NCI-H1417 (cell line): ENCODE measurements around the gene TWSG1.
"Not testable (repeated sequence)": the region's sequence is repeated elsewhere in the genome, so short reads cannot be mapped to it uniquely, and the experiment has no call there.

Source experiments
- DNase-seq, 3 experiments: peaks; one replicate each; lab custom pipeline; 2025; lab: John Stamatoyannopoulos, UW

TWSG1 gene

DNA sequence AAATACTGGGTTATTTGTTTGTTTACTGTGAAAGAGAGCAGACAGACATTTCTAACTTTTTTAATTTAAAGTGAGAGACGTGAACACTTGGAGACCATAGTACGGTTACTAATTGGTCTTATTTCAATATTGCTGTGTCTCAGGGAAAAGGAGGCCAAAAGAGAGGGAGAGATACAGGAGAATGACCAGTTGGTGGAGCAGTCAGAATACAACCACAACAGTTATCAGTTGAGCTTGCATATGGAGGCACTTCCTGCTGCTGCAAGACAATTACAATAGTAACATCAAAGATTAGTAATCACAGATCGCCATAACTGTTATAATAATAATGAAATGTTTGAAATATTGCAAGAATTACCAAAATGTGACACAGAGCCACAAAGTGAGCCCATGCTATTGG lies 58.2 kb downstream of the TWSG1 start:
- DNase-seq: no peak

DNA sequence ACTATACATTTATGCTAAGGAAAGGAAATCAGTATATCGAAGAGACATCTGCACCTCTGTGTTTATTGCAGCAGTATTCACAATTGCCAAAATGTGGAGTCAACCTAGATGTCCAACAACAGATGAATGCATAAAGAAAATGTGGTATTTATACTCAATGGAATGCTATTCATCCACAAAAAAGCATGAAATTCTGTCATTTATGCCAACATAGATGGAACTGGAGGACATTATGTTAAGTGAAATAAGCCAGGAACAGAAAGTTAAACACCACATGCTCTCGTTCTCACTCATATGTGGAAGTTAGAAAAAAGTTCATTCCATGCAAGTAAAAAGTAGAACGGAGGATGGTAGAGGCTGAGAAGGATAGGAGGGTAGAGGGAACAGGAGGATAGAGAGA lies 59.5 kb downstream of the TWSG1 start:
- no peak for DNase-seq

DNA sequence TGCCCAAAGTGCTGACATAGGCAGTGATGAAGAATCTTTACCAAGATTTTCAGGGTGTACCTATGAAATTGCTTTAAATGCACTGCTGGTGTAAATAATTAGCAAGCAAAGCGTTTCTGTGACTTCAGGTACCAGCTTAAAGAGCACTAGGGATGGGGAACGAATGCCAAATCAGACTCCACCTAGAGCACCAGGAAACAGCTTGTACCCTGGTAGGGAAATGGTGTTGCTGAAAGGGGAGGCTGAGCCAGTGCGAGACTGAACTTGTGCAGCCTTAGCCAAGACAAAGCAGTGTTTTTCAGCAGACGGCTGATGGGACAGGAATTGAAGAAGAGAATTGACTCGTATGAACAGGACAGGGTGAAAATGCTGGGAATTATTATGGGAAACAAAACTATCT lies 65.6 kb downstream of the TWSG1 start:
- DNase-seq: no peak

DNA sequence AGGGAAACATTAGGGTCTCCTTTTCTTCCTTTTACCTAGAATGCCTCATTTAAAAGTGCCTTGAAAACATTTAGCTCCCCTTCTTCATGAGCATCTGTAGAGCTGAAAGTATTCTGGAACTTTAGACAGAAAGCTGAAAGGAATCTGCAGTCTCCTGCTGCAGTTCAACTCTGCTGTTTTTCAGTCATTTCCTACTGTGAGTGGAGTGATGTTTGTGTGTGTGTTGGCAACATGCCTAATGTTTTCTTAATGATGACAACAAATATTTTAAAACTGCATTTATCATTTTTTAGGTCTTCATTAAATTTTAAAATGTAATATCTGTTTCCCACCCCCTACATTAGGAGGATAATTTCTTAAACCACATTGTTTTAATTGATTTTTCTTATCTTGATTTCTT lies 66.6 kb downstream of the TWSG1 start:
- peak in 1 of 3 experiments; percentile 12 for DNase-seq

DNA sequence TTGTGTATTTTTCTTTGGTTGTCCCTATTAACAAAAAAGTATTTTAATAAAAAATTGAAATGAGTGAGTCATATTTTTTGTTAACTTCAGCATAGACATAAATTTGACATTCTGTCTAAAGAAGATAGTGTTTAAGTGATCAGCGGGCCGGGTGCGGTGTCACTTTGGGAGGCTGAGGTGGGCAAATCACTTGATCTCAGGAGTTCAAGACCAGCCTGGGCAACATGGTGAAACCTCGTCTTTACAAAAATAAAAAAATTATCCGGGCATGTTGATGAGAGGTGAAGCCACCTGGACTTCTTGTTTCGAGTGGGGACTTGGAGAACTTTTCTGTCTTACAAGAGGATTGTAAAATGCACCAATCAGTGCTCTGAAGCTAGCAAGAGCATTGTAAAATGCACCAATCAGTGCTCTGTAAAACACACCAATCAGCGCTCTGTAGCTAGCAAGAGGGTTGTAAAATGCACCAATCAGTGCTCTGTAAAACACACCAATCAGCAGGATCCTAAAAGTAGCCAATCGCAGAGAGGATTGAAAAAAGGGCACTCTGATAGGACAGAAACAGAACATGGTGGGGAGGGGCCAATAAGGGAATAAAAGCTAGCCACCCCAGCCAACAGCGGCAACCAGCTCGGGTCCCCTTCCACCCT lies 67.9 kb downstream of the TWSG1 start:
- DNase-seq: not testable (repeated sequence)

DNA sequence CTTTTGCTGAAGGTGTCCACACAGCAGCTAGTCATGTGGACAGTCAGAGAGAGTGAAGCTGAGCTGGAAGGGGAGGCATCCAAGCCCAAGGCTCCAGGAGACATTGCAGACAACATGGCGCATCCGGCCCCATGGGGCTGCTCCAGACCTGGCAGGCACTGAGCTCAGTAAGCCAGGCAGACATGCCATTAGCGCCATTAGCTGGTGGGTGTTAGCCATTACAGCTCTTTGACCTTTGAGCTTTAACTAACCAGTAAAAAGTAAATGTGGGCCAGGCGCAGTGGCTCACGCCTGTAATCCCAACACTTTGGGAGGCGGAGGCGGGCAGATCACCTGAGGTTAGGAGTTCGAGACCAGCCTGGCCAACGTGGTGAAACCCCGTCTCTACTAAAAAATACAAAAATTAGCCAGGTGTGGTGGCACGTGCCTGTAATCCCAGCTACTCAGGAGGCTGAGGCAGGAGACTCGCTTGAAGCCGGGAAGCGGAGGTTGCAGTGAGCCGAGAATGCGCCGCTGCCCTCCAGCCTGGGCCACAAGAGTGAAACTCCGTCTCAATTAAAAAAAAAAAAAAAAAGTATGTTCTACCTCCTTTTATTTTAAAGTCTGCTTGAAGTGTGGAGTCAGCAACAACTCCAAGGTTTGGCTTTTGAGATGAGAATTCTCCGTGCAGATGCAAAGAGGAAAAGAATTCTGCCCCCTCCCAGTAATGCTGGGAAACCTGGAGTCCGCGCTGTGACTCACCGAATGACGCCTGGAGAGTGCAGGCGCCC lies 69.4 kb downstream of the TWSG1 start:
- no peak for DNase-seq

DNA sequence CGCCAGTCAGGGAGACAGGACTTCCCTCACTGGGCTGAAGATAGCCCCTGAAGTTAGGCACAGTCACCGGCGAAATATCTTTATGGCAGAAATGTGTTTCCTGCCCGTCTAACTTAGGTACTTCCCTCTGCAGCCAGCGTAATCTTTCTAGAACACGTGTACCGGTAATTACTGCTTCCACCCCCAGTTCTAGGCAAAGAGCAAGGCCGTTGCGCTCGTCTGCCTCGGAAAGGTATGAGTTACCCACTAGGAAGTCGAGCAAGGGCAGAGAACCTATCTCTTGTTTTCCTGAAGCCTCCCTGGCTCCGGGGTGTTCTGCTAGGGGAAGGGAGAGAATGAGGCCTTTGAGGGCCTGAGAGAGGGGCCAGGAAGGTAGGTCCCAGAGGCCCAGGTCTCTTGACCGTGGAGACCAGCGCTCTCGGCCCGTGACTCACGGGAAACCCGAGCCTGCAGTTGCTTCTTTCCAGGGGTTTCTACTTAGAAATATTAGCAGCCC lies 70.0 kb downstream of the TWSG1 start:
- DNase-seq: no peak

DNA sequence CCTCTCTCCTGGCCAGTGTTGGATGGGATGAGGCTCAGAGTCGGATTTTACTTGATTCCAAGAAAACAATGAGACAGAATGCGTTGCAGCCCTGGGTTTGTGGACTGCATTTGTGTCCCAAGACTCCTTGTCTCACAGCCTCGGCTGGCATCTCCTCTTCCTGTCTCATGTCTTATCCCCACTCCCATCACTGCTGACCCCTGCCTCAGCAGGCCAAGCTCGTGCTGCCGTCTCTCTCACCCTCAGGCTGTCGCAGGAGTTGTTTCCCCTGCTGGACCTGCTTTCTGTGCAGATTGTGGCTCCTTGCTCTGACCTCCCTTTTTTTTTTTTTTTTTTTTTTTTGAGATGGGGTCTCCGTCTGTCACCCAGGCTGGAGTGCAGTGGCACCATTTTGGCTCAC lies 70.6 kb downstream of the TWSG1 start:
- no peak for DNase-seq

DNA sequence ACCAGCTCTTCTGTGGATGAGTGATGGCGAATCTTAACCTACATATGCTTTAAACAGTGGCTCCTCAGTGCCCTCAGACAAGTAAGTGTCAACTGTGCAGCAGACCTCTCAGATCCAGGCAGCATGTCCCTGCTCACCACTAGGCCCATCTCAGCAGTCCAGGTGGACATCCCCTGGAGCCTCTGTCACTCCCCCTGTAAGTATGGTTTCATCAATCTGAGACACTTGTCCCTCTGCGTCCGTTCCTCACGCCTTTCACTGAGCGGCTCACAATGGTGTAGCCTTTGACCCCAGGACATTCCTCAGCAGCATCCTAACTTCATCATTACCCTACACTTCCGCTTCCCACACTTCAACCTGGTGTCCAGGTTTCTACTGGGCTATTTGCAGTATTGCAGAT lies 71.4 kb downstream of the TWSG1 start:
- DNase-seq: no peak

DNA sequence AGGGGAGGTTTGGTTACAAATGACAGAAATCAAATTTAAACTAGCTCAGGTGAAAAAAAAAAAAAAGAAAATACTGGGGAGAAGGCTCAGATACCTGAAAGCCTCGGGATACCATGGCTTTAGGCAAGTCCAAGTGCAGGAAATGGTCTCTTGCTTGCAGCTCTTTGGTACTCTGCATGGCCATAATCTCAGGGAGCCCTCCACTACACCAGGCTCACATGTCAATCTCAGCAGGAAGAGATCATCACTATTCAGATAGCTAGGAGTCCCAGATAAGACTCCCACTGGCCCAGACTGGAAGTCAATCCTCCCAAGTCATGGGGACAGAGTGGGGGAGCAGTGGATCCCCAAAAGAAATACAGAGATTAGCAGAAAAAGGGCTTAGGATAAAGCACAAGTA lies 75.9 kb downstream of the TWSG1 start:
- DNase-seq: no peak

DNA sequence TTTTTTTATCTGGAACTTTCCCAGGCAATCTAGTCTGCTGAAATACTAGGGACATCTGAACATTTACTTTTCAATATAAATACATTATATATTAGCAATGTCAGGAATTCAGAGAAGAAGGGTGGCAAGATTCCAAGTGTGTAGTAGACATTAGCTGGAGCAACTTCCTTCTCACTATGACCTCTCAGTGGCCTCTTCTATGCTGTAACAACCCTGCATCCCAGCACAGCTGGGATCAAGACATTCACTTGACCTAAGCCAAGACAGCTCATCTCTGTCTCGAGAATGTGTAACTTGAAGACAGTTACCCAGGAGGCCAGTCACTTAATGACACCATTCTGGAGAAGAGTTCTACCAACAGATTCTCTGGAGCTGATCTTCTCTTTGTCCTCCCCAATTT lies 79.0 kb downstream of the TWSG1 start:
- no peak for DNase-seq

DNA sequence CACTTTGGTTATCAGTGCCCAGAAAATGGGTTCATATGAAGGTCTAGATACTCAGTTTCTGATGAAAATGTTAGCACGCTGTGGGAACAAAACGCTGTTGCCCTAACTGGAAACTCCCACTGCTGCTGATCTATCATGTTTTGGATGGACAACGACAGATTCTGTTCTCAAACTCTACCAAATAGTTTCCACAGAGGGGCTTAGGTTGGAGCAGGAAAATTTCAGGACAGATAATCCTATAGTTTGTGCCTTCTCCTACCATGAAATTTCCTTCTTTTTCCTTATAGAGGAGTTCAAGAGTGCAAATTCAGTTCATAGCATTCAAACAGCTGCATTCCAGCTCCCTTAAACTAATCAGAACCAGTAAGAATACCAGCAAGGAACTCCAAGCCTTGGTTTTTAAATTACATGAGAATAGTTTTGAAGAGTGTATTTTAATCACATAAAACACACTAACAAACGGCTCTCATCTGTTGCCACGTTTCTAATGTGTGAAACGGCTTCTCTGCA lies 82.0 kb downstream of the TWSG1 start:
- DNase-seq: no peak

DNA sequence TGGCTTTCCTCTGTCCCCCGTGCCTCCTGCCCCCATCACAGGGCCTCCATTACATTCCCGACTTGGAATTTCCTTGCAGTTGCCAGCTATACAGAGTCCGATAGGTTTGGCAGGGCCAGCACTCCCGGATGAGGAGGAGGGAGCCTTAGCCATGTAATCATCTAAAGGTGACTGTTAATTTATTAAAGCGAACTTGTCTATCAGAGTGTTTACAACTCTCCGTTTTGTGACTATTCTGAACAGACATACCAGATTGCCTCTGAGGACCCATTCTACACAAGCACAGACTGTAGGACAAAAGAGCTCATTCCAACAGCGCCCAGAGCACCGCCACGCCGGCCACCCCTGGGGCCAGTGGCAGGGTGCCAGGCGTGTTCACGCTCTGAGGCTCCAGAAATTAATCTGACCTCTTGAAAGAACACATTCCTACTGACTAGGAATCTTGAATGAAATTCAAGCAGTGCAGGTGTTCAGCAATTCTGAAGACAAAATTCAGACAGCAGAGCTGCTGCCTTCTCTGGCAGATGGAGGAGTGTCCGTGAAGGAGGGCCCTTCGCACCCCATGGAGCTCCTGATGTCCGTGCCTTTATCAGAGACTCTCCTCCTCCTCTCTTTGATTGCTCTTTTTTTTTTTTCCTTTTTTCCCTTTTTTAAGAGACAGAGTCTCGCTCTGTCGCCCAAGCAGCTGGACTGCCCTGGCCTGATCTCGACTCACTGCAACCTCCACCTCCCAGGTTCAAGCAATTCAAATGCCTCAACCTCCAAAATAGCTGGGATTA lies 82.7 kb downstream of the TWSG1 start:
- peak; percentile 23 to 74 (median 56) for DNase-seq

DNA sequence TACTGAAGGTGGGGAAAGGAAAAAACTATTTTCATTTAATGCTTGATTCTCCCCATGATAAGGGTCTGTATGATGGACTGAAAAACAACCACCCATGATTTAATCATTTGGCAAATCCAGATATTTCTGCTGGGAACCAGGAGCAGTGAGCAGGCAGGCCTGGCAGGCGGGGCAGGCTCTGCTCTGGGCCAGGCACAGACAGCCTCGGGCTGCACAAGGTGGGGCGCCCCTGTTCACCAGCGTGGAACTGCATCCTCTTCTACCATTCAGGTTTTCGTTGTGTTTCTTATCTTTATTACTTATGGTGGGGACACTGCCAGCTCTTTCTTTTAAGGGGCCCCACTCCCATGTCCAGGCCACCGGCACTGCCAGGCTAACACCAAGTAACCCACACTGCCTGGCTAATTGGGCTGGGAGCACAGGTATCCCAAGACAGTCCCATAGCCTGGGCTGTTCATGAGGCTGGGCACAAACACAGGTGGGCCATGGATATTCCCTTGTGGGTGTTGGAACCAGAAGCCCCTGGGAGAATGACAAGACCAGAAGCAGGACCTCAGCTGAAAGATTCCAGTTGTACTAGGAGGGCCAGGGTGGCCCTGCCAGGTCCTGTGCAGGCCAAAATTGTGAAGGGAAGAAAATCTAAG lies 83.6 kb downstream of the TWSG1 start:
- DNase-seq: no peak

DNA sequence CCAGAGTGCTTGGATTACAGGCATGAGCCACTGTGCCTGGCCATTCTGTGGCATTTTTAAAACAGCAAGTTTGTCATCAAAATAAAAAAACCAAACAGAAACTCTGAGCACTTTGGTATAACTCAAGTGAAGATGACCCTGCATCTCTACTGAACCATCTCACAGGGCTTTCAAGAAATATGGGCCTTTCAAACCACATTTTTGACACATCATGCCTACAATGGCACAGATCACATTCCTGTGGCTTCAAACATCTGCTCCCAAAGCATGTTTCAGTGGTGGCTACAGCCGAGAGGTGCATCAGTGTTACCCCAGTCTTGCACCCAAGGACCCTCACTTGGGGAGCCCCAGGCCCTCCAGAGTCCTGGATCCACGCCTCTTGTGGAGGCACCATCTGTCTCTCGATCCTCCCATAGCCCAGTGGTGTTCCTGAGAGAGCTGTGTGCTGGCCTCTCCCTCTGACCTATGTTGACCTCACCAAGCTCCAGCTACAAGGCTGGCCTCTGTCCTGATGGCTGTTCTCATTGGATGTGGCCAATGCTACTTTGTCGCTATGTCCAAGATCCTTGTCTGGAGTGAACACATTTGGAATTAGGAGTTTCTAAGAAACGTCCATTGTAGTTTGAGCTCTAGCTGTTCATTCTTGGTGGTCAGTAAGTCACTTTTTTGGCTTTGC lies 85.5 kb downstream of the TWSG1 start:
- no peak for DNase-seq

DNA sequence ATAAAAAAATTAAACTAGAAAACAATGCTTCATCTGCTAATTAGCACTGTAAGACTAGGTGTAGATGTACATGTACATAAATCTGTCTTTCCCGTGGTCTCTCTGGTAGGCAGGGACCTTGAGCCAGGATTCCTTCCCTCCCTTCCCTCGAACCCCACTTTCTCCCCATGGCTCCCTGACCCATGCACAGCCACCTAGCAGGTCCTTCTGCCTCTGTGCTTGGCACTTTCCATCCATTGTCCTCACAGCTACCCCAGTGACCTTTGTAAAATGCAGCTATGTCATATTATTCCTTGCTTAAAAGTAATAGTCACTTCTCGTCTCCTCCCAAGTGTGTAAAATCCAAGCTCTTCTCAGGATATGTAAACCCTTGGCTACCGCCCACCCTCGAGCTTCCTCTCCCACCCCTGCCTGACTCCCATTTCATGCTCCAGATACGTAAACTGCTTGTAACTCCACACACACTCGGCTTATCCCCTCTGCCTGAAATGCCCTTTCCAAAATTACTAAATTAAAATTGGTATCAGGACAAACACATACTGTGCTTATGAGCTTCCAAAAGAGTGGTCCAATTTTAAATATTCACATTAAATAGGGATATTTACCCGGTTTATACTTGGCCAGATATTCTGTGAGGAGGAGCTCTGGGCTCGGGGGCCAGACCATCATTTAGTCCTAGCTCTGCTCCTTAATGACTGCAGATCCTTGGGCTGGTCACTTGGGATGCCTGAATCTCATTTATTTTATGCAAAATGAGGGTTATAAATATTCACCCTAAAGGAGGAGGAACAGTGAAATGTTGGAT lies 86.7 kb downstream of the TWSG1 start:
- DNase-seq: no peak

DNA sequence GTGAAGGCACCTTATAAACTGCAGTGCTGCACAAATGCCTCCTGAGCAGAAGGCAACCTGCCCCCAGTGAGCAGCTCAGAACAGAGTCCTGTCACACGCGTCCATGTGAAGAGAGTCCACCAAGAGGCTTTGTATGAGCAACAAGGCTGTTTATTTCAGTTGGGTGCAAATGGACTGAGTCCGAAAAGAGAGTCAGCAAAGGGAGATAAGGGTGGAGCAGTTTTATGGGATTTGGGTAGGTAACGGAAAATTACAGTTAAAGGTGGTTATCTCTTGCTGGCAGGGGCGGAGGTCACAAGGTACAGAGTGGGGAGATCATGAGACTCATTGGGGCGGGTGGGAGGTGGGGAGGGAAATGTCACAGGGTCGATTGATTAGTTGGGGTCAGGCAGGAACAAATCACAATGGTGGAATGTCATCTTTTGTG lies 87.3 kb downstream of the TWSG1 start:
- DNase-seq: no peak

DNA sequence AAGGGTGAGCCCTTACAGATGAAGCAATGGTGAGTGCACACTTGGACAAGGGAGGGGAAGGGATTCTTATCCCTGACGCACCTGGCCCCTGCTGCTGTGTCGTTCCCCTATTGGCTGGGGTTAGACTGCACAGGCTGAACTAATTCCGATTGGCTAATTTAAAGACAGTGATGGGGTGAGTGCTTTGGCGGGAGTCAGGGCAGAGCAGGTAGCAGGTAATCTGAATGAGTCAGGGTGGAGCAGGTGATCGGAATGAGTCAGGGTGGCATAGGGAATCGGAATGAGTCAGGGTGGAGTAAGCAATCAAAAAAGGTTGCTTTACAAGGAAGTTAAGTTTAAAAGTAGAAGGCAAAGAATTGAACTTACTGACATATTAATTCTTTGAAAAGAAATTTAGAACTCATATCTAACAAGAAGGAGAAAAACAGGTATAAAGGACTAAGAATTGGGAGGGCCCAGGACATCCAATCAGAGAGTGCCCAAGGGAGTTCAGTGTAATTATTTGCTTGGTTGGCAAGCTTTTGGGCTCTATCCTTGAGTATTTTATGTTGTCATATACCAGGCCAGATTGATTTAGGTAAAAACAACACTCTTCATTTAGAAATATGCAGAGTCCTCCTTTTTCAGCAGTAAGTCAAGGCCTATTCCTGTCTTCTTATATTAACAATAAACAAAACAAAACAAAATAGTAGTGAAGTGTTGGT lies 88.4 kb downstream of the TWSG1 start:
- DNase-seq: no peak

DNA sequence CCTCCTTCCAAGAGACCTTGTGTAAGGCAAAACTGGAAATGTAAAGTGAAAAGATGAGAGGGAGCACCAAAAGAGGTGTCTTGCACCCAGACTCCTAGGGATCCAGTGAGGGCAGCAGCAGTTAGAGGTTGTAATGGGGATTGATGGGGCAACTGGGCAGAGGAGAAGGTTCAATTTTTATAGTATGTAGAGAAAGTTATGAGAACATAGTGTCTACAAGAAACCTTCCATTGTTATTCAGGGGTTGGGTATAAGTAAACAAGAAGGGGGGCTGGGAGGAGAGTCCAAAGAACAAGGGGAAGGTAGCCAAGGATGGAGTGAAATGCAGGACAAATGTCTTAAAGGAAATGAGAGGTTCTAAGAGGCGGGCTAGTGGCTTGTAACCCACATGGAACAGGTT lies 89.1 kb downstream of the TWSG1 start:
- DNase-seq: not testable (repeated sequence)

DNA sequence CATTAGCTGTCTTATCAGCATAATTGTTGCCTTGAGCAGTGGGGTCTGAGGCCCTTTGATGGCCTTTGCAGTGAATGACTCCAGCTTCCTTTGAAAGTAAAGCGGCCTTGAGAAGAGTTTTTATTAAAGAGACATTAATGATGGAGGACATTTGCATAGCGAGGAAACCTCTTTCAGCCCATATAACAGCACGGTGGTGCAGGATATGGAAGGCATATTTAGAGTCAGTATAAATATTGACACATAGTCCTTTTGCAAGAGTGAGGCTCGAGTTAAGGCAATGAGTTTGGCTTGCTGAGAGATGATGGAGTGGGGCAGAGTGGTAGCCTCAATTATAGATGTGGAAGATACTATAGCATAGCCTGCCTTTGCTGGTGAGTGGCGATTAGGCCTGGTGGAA lies 89.7 kb downstream of the TWSG1 start:
- DNase-seq: not testable (repeated sequence)
